Stimulated activated CD4-positive, alpha-beta T cell treated with anti-CD3 and anti-CD28 coated beads, Interleukin-1b, Interleukin-23, amount 100 ng/mL, for 1 hour (primary cell): Measurements from ENCODE around the gene DERA.
"Not testable (repeated sequence)": the region's sequence is repeated elsewhere in the genome, so short reads cannot be mapped to it uniquely, and the experiment has no call there.

Experiments
- DNase-seq, 2 donors: peaks; one replicate each; pipeline ENCODE4 v3.0.0-alpha.2; 2020; ENCODE audit warnings: low read depth in 2 of 2

Gene DERA

DNA sequence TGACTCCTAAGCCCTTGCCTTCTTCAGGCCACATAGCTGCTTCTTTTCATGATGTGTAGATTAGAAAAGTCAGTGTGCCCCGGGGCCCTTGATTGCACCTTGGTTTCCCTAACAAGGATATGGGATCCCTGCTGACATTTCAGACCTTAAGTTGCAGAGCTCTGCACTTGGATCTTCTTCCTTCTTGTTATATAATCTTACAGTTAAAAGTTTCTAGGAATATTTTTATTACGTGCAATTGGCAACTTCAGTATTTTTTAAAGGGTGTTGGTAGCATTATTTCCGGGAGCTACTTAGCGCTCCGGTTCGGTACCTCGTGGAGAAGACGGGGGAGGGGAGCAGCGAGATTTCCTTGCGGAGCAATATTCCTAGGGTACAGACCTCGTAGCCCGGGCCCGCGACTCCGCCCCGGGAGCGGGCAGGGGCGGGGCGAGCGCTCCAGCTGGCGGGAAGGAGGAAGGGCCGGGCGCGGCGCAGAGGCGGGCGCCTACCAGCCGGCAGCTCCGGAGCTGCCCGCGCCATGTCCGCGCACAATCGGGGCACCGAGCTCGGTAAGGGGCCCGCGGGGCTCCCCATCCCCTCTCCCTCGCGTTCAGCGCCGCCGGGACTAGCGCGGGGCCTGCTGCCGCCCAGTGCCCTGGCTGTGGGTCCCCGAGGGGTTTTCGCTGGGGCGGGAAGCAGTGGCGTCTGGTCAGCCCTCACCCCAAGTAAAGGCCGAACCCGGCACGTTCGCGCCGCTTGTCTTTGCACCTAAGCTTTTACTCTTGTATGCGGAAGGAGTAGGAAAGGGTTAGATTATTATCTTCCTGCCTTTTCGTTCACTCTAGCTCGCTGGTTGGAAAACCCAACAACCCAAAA is at the start of gene DERA:
DERA (plus strand) TSS at position 469 of the 858 bp plus-strand sequence; CDS start at position 521, 52 bp downstream.
- DNase-seq: peak; percentile 3 to 25

DNA sequence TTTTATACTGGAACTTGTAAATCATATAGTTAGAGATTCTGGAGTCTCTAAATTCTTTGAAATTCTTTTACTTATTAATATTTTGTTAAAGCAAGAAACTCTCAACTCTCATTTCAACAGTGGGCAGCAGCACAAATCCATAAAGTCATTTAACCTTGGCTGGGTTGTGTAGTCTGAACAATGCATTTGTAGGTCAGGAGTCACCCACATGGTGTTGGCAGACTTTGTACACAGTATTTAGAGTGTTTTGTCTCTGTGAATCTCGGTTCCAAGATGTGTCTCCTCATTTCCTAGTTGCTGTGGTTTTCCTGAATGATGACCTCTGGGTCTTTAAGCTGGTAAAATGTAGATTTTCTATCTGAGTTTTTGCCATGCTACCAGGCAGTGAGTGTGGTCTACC is 49.7 kb upstream of the DERA start:
- DNase-seq: no peak

DNA sequence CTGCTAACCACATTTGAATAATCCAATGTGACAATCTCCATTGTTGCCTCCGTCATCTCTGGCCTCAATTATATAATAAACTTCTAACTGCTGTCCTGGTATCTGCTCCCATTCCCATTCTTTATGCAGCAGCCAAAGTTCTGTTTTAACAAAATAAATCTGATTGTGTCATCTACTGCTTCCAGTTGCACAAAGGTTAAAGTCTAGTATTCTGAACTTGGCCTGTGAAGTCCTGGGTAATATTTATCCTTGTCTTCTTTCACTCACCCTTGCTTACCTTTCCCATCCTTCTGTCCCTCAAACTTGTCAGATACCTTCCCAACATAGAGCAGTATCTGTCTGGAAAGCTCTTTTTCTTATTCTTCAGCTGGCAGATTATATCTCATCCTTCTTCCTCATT is 48.3 kb upstream of the DERA start:
- no peak for DNase-seq

DNA sequence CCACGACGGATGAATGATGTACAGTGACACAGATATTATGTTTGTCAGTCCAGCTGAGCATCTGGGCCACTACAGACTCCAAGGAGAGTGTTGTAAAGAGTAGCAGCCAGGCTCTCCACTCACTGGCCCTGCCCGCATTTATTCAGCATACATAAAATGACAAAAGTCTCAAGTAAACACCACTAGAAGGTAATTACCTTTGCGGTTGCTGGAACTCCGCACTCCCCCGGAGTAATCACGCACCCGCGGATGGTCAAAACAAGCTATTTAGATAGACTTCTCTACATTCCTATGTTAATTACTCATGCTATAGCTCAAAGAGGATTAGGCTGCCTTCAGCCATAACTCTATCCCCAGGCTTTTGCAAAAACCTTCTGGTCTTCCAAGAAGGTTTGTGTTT is 47.8 kb upstream of the DERA start:
- DNase-seq: no peak

DNA sequence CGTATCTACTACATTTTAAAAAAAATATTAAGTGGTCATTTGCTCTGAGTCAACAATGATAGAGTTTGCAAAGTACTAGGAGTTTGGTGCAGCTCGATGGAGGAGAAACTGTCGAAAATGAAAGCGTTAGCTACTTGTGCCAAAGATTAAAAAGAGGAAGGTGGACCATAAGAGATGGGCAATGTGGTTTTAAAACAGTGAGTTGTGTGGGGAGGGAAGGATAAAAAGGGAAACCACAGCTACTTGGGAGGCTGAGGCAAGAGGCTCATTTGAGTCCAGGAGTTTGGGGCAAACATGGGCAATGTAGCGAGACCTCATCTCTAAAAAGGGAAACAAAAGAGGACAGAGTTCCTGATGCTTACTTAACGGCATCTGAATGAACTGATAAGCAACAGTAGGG is 47.1 kb upstream of the DERA start:
- no peak for DNase-seq

- no peak for DNase-seq
These were observed 42.9 kb upstream of the DERA start for GRCh38 chr12:15868186-15868585.

- no peak for DNase-seq
These were observed 37.6 kb upstream of the DERA start for GRCh38 chr12:15873556-15873955.

GRCh38 chr12:15874556-15875145 is 36.5 kb upstream of the DERA start:
- not testable (repeated sequence) for DNase-seq

DNA sequence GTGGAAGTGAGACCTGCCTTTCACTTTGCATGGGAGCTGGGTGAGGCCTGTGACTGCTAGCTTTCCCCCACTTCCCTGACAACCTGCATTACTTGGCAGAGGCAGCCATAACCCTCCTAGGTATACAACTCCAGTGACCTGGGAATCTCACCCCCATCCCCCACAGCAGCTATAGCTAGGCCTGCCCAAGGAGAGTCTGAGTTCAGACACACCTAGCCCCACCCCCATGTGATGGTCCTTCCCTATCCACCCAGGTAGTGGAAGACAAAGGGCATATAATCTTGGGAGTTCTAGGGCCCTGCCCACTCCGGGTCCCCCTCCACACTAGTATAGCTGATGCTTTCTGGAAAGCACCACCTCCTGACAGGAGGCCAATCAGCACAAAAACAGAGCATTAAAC is 35.3 kb upstream of the DERA start:
- no peak for DNase-seq

DNA sequence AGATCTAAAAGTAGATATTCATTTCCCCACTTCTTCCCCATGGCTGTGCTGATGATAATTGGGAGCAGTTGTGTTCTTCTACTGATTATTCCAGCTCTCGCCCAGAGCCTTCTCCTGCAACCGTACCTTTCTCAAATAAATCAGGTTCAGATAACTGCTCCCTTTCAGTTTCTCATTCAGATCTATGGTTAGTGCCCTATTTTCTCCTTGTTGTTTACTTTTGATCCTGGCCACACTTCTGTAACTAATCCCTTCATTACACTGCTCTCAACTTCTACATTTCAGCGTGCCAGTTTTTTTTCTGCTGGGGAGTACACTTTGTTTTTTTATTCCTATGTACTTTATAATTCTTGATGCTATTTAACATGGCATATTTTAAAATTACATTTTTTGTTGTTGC is 31.7 kb upstream of the DERA start:
- no peak for DNase-seq

DNA sequence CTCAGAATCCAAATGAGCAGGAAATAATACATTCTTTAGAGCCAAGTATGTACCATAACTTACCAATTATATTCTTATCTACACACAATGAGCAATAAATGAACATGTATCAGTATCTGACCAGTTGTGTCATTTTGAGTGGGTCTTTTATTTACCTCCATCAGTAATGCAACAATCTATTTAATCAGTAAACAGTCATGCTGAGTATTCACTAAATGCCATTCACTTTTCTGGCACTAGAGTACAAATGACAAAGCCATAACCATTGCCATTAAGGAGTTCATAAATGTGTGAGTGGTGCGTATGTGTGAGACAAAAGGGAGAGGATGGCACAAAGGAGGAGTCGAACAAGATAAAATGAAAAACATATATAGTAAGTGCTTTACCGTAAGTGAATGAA is 30.4 kb upstream of the DERA start:
- no peak for DNase-seq

- peak; percentile 82 to 91 for DNase-seq
These were observed 28.8 kb upstream of the DERA start, which contains the start of gene STRAP for GRCh38 chr12:15882118-15882971. Gene STRAP (plus strand): TSS chr12:15882387. CDS start chr12:15882708, 321 bp downstream.

- no peak for DNase-seq
These were observed 27.6 kb upstream of the DERA start for GRCh38 chr12:15883536-15883935.

DNA sequence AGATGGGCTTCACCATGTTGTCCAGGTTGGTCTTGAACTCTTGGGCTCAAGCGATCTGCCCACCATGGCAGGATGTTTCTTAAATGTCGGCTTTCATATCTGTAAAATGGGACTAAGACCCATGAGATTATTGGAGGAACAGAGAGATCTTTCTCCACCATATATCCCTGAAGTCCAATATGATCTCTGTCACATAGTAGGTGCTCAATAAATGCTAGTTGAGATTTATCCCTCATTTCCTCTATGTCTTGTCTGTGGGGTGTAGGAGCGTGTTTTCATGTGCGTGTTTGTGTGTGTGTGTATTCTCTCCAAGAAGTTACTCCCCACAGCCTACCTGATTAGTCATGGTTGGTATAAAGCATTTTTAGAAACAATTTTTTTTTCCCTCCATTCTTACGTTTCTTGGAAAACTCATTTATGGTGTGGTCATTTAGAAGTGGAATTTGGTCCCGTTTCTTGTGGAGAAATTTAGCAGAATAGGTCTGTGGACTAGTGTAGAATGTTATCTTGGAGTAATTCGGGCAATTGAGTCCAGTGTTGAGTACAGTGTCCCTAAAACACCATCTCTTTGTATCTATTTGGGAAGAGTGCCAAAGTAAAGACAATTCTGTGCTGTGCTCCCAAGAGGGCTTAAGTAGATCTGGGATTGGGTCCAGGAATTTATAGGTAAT is 24.6 kb upstream of the DERA start:
- DNase-seq: no peak

DNA sequence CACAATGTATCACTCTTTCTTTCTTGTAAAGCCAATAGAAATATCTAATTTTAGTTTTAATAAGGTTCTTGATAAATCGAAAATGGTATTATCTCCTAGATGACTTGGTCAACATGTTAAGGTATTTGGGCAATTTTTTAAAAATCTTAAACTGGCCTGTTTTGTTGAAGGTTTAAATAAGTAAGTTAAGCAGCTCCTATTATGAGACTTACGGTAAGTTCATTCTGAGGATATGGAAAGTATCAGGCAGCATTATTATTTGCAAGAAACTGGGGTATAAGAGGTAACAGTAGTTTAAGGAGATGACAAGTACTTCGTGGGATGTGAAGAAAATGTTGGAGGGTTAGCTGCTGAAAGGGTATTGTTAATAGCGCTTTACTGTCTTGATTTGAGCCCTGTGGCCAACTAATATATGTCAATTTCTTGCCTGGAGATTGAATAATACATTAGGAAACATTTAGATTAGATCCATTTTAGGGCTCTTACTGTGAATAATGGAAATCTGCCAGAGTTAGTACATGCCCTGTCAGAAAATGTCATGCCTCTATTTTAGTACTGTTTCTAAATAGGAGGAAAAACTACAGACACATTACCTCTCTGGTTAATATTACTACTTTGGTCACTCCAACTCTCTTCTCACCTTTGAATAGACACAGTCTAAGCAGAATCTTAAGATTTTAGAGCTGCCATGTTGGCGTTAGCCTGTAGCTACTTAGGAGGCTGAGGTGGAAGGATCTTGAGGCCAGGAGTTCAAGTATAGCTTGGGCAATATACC is 23.9 kb upstream of the DERA start:
- DNase-seq: no peak

- DNase-seq: no peak
These were observed 18.4 kb upstream of the DERA start for GRCh38 chr12:15892645-15893259.

DNA sequence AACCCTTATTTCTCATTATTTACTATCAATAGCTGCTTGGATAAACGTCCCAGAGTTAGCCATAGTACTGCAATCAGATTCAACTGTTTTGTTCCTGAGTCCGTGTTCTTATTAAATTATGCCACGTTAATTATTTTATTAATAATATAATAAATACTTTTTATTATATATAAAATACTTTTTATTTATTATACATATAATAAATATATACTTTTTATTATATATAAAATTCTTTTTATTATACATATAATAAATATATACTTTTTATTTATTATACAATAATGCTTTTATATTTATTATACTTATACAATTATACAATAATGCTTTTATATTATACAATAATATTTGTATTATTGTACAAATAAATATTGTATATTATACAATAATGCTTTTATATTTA is 17.9 kb upstream of the DERA start:
- no peak for DNase-seq

- DNase-seq: no peak
These were observed 14.3 kb upstream of the DERA start for GRCh38 chr12:15896867-15897266.

GRCh38 chr12:15897433-15897832 is 13.7 kb upstream of the DERA start:
- no peak for DNase-seq

DNA sequence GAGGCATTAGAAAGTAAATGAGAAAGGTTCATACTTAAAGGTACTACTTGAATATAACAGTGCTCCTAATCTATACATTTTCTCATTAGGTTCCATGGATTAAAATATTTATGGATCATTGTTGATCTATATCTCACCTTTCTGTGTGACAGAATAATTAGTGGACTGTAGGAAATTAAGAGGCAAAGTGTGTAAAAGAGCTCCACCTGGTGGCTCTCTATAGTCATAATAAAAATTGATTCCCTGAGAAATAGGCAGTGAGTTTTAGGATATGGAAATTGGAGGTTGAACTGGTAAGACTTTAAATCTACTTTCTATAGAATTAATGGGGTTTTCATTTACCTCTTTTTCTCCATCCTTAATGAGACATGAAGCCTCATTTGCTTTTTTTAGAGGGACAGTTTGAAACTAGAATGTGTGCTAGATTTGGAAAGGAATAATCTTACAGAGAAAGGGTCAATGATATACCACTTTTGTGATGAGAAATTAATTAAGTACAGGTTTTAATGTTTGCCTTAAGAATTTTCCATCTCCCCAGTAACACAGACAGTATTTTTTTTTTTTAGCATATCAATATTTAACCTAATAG is 11.8 kb upstream of the DERA start:
- DNase-seq: no peak
